A549 treated with ZK216348 at 1 μM for 4 hours (cell line): ENCODE results near the gene TLR8. TPM values are rescaled to one million over a fixed set of nuclear protein-coding genes. Genes with fewer than 3 reads are reported as not detected.

Source experiments
- total RNA-seq: library from RNA; stranded (reverse); fragments of 200-300 nt; extraction: Qiagen RNA extraction; gene quantifications from 5 replicates; pipeline ENCODE4 v1.2.3, GENCODE V29; 2022; ENCODE audit warnings: low read depth

Gene TLR8
- not detected in 5 replicates for total RNA-seq

DNA sequence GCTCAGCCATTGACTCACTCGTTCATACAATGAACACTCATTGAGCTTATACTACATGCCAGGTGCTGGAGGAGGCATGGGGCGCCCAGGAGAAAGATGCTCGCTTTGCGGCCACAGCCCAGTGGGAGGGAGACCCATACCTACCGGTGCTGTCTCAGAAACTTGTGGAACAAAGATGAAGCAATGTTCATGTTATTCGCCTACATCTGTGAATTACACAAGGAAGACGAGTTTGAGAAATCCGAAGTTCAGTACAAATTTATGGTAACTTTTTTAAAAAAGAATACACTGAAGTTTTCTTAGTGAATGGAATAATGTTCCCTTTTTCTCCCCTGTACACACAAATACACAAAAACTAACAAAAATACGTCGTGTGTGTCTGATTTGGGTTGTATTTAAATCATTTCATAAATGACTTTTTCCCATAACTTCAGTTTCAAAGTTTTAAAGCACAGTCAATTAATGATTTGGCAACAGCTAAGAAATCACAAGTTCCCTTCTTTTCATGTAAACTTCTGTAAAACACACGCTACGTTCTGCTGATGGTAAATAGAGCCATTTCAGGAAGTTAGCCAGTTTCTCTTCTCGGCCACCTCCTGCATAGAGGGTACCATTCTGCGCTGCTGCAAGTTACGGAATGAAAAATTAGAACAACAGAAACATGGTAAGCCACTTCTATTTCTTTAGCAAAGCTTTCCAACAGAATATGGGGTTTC lies at the start of gene TLR8:
Gene TLR8 (plus strand): TSS at position 575 of the 716 bp plus-strand sequence. CDS start 87 bp downstream, at position 662.

GRCh38 chrX:12866451-12867377 lies 39.7 kb upstream of the TLR8 start, which contains the start of gene TLR7:
TSS of gene TLR7 (plus strand) at chrX:12867072. CDS start at chrX:12867579, 507 bp downstream.

Other genes starting within 250 kb of the TLR8 start
- 35.1 to 46.9 TPM (median 41.2 TPM) in 5 replicates for gene PRPS2, start 115.2 kb upstream of the TLR8 start, total RNA-seq
- not detected in 5 replicates for gene TLR7, start 39.5 kb upstream of the TLR8 start, total RNA-seq
- gene TMSB4X, start 68.5 kb downstream of the TLR8 start, total RNA-seq, result 5,253 to 9,061 TPM (median 5,667 TPM) in 5 replicates
- gene FAM9C, start 138.0 kb downstream of the TLR8 start, total RNA-seq, result 0.04 TPM in 1 of 5 replicates, not detected in the others